Stomach smooth muscle (tissue), 2 donors: ENCODE data around the gene CDH4.
"Not testable (repeated sequence)": the region's sequence is repeated elsewhere in the genome, so short reads cannot be mapped to it uniquely, and the experiment has no call there.

Experiments used
- H3K27ac ChIP-seq: one replicate; pipeline ENCODE4 v1.7.0; 2013; ENCODE audit warnings: mild to moderate bottlenecking, low read length, inconsistent platforms
- H3K27me3 ChIP-seq, 2 donors: one replicate each; pipeline ENCODE4 v1.7.0; 2013; ENCODE audit warnings: low read length in 2 of 2; ENCODE audit not compliant: insufficient read depth in 2 of 2, control insufficient read depth in 1 of 2
- H3K36me3 ChIP-seq, 2 donors: one replicate each; pipeline ENCODE4 v1.7.0; 2013; ENCODE audit warnings: low read length in 2 of 2; ENCODE audit not compliant: control insufficient read depth in 2 of 2, insufficient read depth in 2 of 2
- H3K4me1 ChIP-seq: one replicate; pipeline ENCODE4 v1.7.0; 2013; ENCODE audit warnings: low read length; ENCODE audit not compliant: control insufficient read depth, insufficient read depth
- H3K4me3 ChIP-seq, 2 donors: one replicate each; pipeline ENCODE4 v1.7.0; 2013; ENCODE audit warnings: low read length in 2 of 2
- H3K9ac ChIP-seq, 2 donors: one replicate each; pipeline ENCODE4 v1.7.0; 2013; ENCODE audit warnings: low read length in 2 of 2, mild to moderate bottlenecking in 1 of 2
- H3K9me3 ChIP-seq, 2 donors: one replicate each; pipeline ENCODE4 v1.7.0; 2013; ENCODE audit warnings: low read length in 2 of 2; ENCODE audit not compliant: control insufficient read depth in 2 of 2
- donor health status: healthy.
- donor health status: Pancreatic carcinoma.

The CDH4 gene

DNA sequence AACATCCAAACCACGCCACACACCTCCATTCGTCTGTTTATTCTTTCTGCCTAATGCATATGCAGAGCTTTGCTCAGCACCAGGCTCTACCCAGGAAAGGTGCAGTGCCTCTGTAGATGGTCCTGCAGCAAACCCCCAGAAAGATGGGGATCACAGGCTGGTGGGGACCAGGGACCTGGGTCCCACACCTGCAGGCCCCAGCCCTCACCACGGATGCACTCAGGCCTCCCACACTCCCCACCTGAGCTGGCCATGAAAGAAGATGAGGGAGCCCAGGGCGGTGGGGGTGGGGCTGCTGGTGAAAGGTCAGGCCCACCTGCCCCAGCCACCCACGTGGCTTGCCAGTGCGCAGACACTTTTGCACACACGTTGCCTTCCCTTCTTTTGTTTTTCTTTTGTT, 595.9 kb downstream of the CDH4 start:
- peaks cover 5 to 14% of the 10 kb centered on the region in 2 donors for H3K27me3 ChIP-seq
- no peaks in the 10 kb centered on the region for H3K4me1 ChIP-seq

GRCh38 chr20:61848851-61849250, 596.8 kb downstream of the CDH4 start:
- Histone ChIP-seq H3K27me3 (peaks cover 5 to 14% of the 10 kb centered on the region in 2 donors), H3K9me3 (peaks cover 0 to 10% of the 10 kb centered on the region in 2 donors), H3K9ac (no peak overlapping the region), H3K27ac (no peak overlapping the region), H3K4me1 (no peaks in the 10 kb centered on the region), H3K4me3 (no peak overlapping the region), H3K36me3 (no peaks in the 10 kb centered on the region)

More for the DNA sequence above, 595.9 kb downstream of the CDH4 start:
- H3K9me3 ChIP-seq, result peaks cover 0 to 10% of the 10 kb centered on the region in 2 donors
- no peak overlapping the region for H3K27ac ChIP-seq
- no peak overlapping the region for H3K4me3 ChIP-seq
- no peak overlapping the region for H3K9ac ChIP-seq
- H3K36me3 ChIP-seq, result no peaks in the 10 kb centered on the region

- Histone ChIP-seq H3K4me3 (no peak overlapping the region), H3K27me3 (peaks cover 5 to 14% of the 10 kb centered on the region in 2 donors), H3K36me3 (no peaks in the 10 kb centered on the region)
Observed at GRCh38 chr20:61849376-61849775, 597.3 kb downstream of the CDH4 start.

DNA sequence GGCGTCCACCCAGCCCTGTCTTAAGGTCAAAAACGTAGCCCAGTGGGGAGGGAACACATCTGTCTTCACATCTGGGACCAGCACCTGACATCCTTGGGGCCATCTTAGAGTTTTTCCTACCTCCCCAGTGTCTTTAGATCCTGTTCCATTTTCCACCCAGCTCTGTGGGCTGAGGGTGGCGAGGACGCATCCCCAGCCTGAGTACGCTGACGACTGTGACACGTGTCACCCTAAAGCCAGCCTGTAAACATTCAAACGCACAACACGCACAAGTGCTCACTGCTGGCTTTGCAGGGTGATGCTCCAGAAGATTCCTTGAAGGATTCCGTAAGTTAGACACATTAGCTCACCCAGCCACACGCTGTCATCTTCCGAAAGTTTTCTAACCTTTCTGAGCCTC, 597.8 kb downstream of the CDH4 start:
- no peak overlapping the region for H3K9ac ChIP-seq
- no peak overlapping the region for H3K4me3 ChIP-seq
- H3K36me3 ChIP-seq, result no peaks in the 10 kb centered on the region
- H3K4me1 ChIP-seq, result no peaks in the 10 kb centered on the region
- H3K27ac ChIP-seq, result no peak overlapping the region
- H3K27me3 ChIP-seq, result peaks cover 5 to 14% of the 10 kb centered on the region in 2 donors
- H3K9me3 ChIP-seq, result peaks cover 0 to 10% of the 10 kb centered on the region in 2 donors

More at GRCh38 chr20:61849376-61849775, 597.3 kb downstream of the CDH4 start:
- no peak overlapping the region for H3K27ac ChIP-seq
- H3K9ac ChIP-seq, result no peak overlapping the region
- no peaks in the 10 kb centered on the region for H3K4me1 ChIP-seq
- peaks cover 0 to 10% of the 10 kb centered on the region in 2 donors for H3K9me3 ChIP-seq

DNA sequence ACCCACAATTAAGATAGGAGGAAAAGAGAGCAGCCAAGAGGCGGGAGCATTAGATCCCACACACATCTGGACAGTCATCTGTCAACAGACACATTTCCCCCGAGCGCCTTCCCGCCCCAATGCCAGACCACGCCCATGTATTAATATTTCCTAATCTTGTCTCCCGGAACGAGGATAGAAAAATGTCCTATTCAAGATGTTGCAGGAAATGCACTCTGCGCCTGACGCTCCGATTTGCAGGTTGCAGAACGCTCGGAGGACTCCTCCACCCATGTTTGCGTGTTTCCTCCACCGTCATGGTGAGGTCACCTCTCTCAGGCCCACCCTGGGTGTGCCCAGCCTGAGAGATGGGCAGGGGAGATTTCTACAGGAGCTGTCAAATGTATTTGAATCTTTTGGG, 598.4 kb downstream of the CDH4 start:
- H3K36me3 ChIP-seq, result no peaks in the 10 kb centered on the region
- no peak overlapping the region for H3K9ac ChIP-seq
- no peak overlapping the region for H3K4me3 ChIP-seq
- H3K27me3 ChIP-seq, result peaks cover 5 to 11% of the 10 kb centered on the region in 2 donors
- no peak overlapping the region for H3K27ac ChIP-seq
- no peaks in the 10 kb centered on the region for H3K4me1 ChIP-seq
- peaks cover 0 to 10% of the 10 kb centered on the region in 2 donors for H3K9me3 ChIP-seq

DNA sequence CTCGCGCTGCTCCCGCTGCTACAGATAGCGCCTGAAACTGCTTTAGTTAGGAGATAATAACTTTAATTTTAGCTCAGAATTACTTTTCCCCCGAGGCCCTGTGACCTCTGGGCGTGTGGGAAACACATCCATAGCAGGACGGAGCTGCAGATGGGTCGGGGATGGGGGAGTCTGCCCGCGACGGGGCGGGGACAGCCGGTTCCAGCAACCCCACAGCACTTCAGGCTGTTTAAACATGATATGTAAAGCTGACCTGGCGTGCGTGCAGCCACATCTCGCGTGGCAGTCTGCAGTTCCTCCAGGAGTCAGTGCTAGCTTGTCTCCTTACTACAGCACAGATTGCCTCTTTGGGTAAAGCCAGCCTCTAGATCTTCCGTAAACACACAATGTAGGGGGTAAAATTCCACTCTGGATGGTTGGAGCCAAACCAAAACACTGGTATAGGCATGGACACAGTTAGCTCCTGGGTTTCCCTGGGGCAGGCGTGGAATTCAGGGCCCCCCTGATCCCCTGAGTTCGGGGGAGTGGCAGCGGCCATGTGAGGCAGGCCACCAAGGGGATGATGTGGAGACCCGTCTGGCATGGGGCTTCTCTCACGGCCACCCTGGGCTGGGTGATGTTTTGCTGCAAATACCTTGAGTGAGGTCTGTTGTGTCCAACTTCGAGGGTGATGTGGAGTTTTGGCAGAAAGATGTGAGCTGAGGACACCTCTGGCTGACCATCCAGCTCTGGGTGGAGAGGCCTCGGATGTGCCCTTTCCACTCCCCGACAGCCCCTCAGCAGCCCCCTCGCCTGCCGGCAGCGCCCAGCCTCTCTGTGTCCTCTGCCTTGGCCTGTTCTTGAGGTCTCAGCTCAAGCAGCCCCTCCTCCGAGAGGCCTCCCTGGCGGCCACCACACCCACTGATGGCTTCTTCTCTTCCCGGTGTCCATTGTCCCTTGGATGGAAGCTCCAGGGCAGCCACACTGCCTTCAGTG, 599.2 kb downstream of the CDH4 start:
- Histone ChIP-seq H3K9ac (no peak overlapping the region), H3K36me3 (no peaks in the 10 kb centered on the region), H3K4me1 (no peaks in the 10 kb centered on the region), H3K27ac (no peak overlapping the region), H3K9me3 (peaks cover 0 to 13% of the 10 kb centered on the region in 2 donors), H3K4me3 (no peak overlapping the region), H3K27me3 (peaks cover 5 to 11% of the 10 kb centered on the region in 2 donors)

DNA sequence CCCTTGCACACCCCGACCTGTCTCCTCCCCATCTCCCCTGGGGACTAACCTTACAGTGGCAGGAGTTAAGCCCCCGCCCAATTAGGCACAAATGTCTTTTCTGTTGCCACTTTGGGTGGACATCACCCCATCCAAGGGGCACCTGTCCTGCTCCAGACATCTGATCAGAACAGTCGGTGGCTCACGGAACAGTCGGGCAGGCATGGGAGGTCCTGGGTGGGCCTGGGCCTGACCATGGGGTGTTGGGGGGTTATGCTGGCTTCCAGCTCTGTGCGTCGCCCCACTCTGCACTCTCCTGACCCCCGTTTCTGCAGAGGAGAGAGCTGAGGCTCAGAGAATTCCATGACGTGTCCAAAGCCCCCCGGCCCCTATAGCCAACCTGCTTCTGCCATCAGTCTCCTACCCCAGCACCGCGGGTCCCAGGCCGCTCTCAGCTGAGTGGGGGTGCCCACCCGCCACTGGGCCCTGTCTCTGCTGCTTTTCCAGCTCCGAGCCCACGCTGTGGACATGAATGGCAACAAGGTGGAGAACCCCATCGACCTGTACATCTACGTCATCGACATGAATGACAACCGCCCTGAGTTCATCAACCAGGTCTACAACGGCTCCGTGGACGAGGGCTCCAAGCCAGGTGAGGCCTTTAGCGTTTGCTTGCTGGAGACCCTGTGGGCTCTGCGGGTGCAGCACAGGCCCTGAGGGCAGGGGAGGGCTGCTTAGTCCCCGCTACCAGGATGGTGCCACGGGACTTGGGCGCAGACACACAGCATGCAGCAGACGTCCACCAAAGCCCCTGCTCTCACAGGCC, 600.4 kb downstream of the CDH4 start:
- Histone ChIP-seq H3K9ac (no peak overlapping the region), H3K36me3 (no peaks in the 10 kb centered on the region), H3K9me3 (peaks cover 0 to 12% of the 10 kb centered on the region in 2 donors), H3K4me3 (no peak overlapping the region), H3K4me1 (no peaks in the 10 kb centered on the region), H3K27ac (no peak overlapping the region), H3K27me3 (peaks cover 5 to 10% of the 10 kb centered on the region in 2 donors)

DNA sequence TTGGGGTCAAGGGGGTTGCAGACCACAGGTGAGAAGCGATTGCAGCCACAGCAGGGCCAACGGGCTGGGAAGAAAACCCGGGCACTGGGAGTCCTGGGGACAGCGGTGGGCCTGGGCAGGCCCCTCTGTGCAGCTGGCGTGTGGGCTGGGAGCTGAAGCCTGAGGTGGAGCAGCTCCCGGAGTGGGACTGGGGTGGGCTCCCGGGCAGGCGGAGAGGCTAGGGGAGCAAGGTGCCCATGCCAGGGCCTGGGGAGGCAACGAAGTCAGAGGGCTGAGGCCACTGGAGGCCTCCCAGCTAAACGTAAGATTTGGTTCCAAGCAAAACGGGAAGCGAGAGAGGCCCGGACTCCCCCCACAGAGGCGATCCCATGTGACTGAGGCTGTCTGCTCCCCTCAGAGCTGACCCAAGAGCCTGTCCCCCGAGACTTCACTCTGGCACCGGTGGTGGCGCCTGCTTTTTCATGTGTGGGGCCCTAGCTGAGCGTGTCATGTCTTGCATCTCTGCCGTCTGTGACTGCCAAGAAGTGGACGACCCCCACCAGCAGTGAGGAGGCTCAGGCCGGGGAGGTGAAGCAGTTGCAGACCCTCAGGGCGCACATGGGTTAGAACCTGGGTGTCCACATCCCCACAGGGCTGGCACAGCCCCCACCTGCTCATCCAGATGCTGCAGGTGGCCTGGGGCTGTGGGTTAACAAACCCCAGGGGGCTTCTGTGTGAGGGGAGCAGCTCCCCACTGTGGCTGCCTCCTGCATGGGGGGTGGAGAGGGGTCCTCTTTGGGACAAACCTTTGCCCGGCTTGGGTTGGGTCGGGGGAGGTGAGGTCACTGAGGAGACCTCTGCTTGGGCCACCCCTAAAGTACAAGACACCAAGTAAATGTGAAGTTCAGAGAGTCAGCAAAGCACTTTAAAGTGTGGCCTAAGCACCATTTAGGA, 601.3 kb downstream of the CDH4 start:
- peaks cover 5 to 11% of the 10 kb centered on the region in 2 donors for H3K27me3 ChIP-seq
- H3K9ac ChIP-seq, result no peak overlapping the region
- H3K4me1 ChIP-seq, result no peaks in the 10 kb centered on the region
- no peak overlapping the region for H3K27ac ChIP-seq
- H3K9me3 ChIP-seq, result peaks cover 0 to 6% of the 10 kb centered on the region in 2 donors
- no peaks in the 10 kb centered on the region for H3K36me3 ChIP-seq
- no peak overlapping the region for H3K4me3 ChIP-seq

- not testable (repeated sequence) for H3K4me1 ChIP-seq, H3K27ac ChIP-seq, H3K36me3 ChIP-seq, H3K9ac ChIP-seq, H3K4me3 ChIP-seq, H3K9me3 ChIP-seq
- H3K27me3 ChIP-seq, result peaks cover 3 to 11% of the 10 kb centered on the region in 2 donors
Observed at GRCh38 chr20:61854538-61854937, 602.5 kb downstream of the CDH4 start.

DNA sequence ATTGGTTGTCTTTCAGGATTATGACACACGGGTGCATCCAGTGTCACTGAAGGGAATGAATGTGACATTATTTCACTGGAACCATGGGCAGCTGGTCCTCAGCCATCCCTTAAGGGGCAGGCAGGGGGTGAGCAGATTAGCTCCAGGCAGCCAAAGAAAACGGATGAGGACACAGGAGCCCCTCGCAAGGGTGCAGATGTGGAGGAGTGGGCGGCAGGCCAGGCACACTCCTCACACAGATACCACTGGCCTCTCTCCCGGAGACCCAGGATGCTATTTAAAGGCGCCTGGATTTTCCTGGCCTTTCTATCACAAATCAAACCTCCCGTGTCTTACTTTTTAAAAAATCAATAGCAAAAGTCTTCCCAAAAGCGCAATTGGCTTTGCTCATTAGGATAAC, 603.2 kb downstream of the CDH4 start:
- Histone ChIP-seq H3K9ac (no peak overlapping the region), H3K9me3 (peaks cover 0 to 3% of the 10 kb centered on the region in 2 donors), H3K36me3 (no peaks in the 10 kb centered on the region), H3K27ac (no peak overlapping the region), H3K27me3 (peaks cover 0 to 10% of the 10 kb centered on the region in 2 donors), H3K4me1 (no peaks in the 10 kb centered on the region), H3K4me3 (no peak overlapping the region)
